COLO668 (cell line): Measurements from ENCODE around the gene GH1.
"Not testable (repeated sequence)": the region's sequence is repeated elsewhere in the genome, so short reads cannot be mapped to it uniquely, and the experiment has no call there.

ENCODE experiments used
- DNase-seq: peaks from one replicate; lab custom pipeline; 2025; ENCODE audit not compliant: unreplicated experiment; lab: John Stamatoyannopoulos, UW

Gene GH1

GRCh38 chr17:63869491-63870291, 48.9 kb downstream of the GH1 start:
- not testable (repeated sequence) for DNase-seq
